H1 (cell line): Measurements from ENCODE around the gene PTK6. TPM values are rescaled to one million over a fixed set of nuclear protein-coding genes. Genes with fewer than 3 reads are reported as not detected.

Source experiments
- CTCF ChIA-PET: fragments of 300-600 bp; sonication (Branson Sonifier 250); formaldehyde crosslinking; loops from one replicate; lab custom pipeline; 2021; ENCODE audit not compliant: partially characterized antibody; lab: Charles Lee
- POLR2A ChIA-PET: fragments of 300-600 bp; sonication (Branson Sonifier 250); formaldehyde crosslinking; loops from one replicate; lab custom pipeline; 2021; ENCODE audit warnings: inconsistent platforms; ENCODE audit not compliant: partially characterized antibody; lab: Charles Lee
- DNase-seq, 2 experiments: peaks; one replicate each; pipeline versions ENCODE4 v3.0.0 to v3.0.0-alpha.2; 2010 to 2022; ENCODE audit warnings: low spot score in 2 of 2, low read depth in 1 of 2, mixed read lengths in 1 of 2
- FAIRE-seq: peaks from 2 replicates; lab custom pipeline; 2011; peaks lifted over from hg19 to GRCh38; lab: Jason Lieb, UNC
- H2AFZ ChIP-seq: 2 replicates; pipeline ENCODE4 v1.8.1; 2012; ENCODE audit warnings: low read length, inconsistent platforms
- H2AK5ac ChIP-seq: 2 replicates; pipeline ENCODE4 v1.6.1; 2013; ENCODE audit warnings: low read depth, low read length
- H2BK120ac ChIP-seq: replicated peaks from 2 replicates; pipeline ENCODE3; 2013; ENCODE audit warnings: low read depth, low read length, inconsistent platforms
- H2BK12ac ChIP-seq: 2 replicates; pipeline ENCODE4 v1.6.1; 2013; ENCODE audit warnings: low read depth, low read length
- H2BK15ac ChIP-seq: 2 replicates; pipeline ENCODE4 v1.6.1; 2013; ENCODE audit warnings: low read length
- H2BK20ac ChIP-seq: 2 replicates; pipeline ENCODE4 v1.6.1; 2013; ENCODE audit warnings: low read length
- H2BK5ac ChIP-seq: 2 replicates; pipeline ENCODE4 v1.6.1; 2013; ENCODE audit warnings: low read depth, low read length
- H3K14ac ChIP-seq: 2 replicates; pipeline ENCODE4 v1.6.1; 2013; ENCODE audit warnings: inconsistent platforms; ENCODE audit not compliant: insufficient read length
- H3K18ac ChIP-seq: 2 replicates; pipeline ENCODE4 v1.6.1; 2013; ENCODE audit warnings: low read length; ENCODE audit errors: extremely low read depth
- H3K23ac ChIP-seq: 2 replicates; pipeline ENCODE4 v1.6.1; 2013; ENCODE audit warnings: inconsistent platforms; ENCODE audit not compliant: insufficient read length
- H3K23me2 ChIP-seq: 2 replicates; pipeline ENCODE4 v1.6.1; 2013; ENCODE audit warnings: low read depth, low read length
- H3K27ac ChIP-seq: 2 replicates; pipeline ENCODE4 v1.6.1; 2011; ENCODE audit warnings: low read depth, low read length, inconsistent platforms
- H3K27me3 ChIP-seq, 4 experiments: replicated peaks in 1 of 4; 1 replicate in 1 of 4; 2 replicates in 3 of 4; pipeline versions ENCODE4 v1.6.1 to v1.8.1; 2011 to 2013; ENCODE audit warnings: low read length in 3 of 4, mild to moderate bottlenecking in 3 of 4, inconsistent platforms in 2 of 4, mixed read lengths in 2 of 4, moderate library complexity in 1 of 4; ENCODE audit not compliant: control insufficient read depth in 3 of 4, insufficient read depth in 3 of 4; ENCODE audit errors: extremely low read depth in 1 of 4
- H3K36me3 ChIP-seq, 4 experiments: 2 replicates each; pipeline versions ENCODE4 v1.6.1 to v1.8.1; 2011 to 2013; ENCODE audit warnings: mild to moderate bottlenecking in 4 of 4, low read length in 3 of 4, moderate library complexity in 2 of 4, control low read depth in 1 of 4, inconsistent platforms in 1 of 4; ENCODE audit not compliant: insufficient read depth in 4 of 4, control insufficient read depth in 2 of 4
- H3K4ac ChIP-seq: replicated peaks from 2 replicates; pipeline ENCODE3; 2013; ENCODE audit warnings: low read length, low read depth, mixed read lengths, inconsistent platforms; ENCODE audit not compliant: insufficient read length
- H3K4me1 ChIP-seq, 4 experiments: replicated peaks in 1 of 4; 1 replicate in 1 of 4; 2 replicates in 3 of 4; pipeline versions ENCODE4 v1.6.1 to v1.8.1; 2011 to 2013; ENCODE audit warnings: low read length in 3 of 4, inconsistent platforms in 2 of 4, mixed read lengths in 1 of 4; ENCODE audit not compliant: insufficient read depth in 4 of 4, control insufficient read depth in 3 of 4
- H3K4me2 ChIP-seq, 2 experiments: 2 replicates each; pipeline versions ENCODE4 v1.6.1 to v1.8.1; 2011 to 2013; ENCODE audit warnings: low read depth in 2 of 2, low read length in 2 of 2, control low read depth in 1 of 2, inconsistent platforms in 1 of 2, mild to moderate bottlenecking in 1 of 2; ENCODE audit not compliant: insufficient read depth in 1 of 2
- H3K4me3 ChIP-seq, 4 experiments: fragments of 200-600, 300-600 bp in 1 of 4; sonication (generic), shearing (Covaris generic), sonication (Bioruptor Twin) in 1 of 4; 2 replicates each; pipeline versions ENCODE4 v1.5.1 to v1.8.1; 2011 to 2016; ENCODE audit warnings: low read length in 4 of 4, low read depth in 3 of 4, control low read depth in 2 of 4, inconsistent platforms in 2 of 4, mild to moderate bottlenecking in 2 of 4, mixed read lengths in 1 of 4, moderate library complexity in 1 of 4; ENCODE audit not compliant: insufficient read depth in 2 of 4; ENCODE audit errors: extremely low read depth in 1 of 4
- H3K56ac ChIP-seq: replicated peaks from 2 replicates; pipeline ENCODE3; 2013; ENCODE audit warnings: low read depth, mild to moderate bottlenecking, mixed read lengths, low read length, inconsistent platforms; ENCODE audit not compliant: insufficient read length
- H3K79me1 ChIP-seq: 2 replicates; pipeline ENCODE4 v1.6.1; 2013; ENCODE audit warnings: low read depth, low read length, control low read depth
- H3K79me2 ChIP-seq, 2 experiments: 2 replicates each; pipeline versions ENCODE4 v1.6.1 to v1.8.1; 2012 to 2013; ENCODE audit warnings: low read length in 2 of 2, mild to moderate bottlenecking in 2 of 2, inconsistent platforms in 1 of 2; ENCODE audit not compliant: insufficient read depth in 2 of 2, control insufficient read depth in 1 of 2
- H3K9ac ChIP-seq, 4 experiments: replicated peaks in 1 of 4; 1 replicate in 1 of 4; 2 replicates in 3 of 4; pipeline versions ENCODE4 v1.6.1 to v1.8.1; 2011 to 2013; ENCODE audit warnings: low read depth in 3 of 4, low read length in 3 of 4, control low read depth in 2 of 4, mild to moderate bottlenecking in 2 of 4, moderate library complexity in 2 of 4, inconsistent platforms in 1 of 4; ENCODE audit errors: extremely low read depth in 1 of 4
- H3K9me3 ChIP-seq, 2 experiments: 2 replicates each; pipeline versions ENCODE4 v1.6.1 to v1.8.1; 2012 to 2013; ENCODE audit warnings: mild to moderate bottlenecking in 2 of 2, moderate library complexity in 2 of 2, control low read depth in 1 of 2, inconsistent platforms in 1 of 2, low read depth in 1 of 2, low read length in 1 of 2, mixed read lengths in 1 of 2; ENCODE audit not compliant: insufficient read depth in 2 of 2
- H4K20me1 ChIP-seq, 2 experiments: replicated peaks in 1 of 2; 2 replicates each; pipeline versions ENCODE3 to v1.8.1; 2011 to 2013; ENCODE audit warnings: inconsistent platforms in 2 of 2, low read length in 2 of 2, mild to moderate bottlenecking in 1 of 2; ENCODE audit not compliant: insufficient read depth in 2 of 2, control insufficient read depth in 1 of 2
- H4K5ac ChIP-seq: 2 replicates; pipeline ENCODE4 v1.6.1; 2013; ENCODE audit warnings: low read length, low read depth, mixed read lengths, inconsistent platforms; ENCODE audit not compliant: insufficient read length
- H4K8ac ChIP-seq: 2 replicates; pipeline ENCODE4 v1.8.0; 2013; ENCODE audit warnings: mild to moderate bottlenecking, moderate library complexity, low read length, inconsistent platforms; ENCODE audit not compliant: insufficient read depth; ENCODE audit errors: extremely low read depth
- H4K91ac ChIP-seq: replicated peaks from 2 replicates; pipeline ENCODE3; 2013; ENCODE audit warnings: low read length, mixed read lengths, inconsistent platforms; ENCODE audit not compliant: insufficient read length
- CEBPB ChIP-seq: IDR thresholded peaks from 2 replicates; pipeline ENCODE4 v1.6.1; 2012; ENCODE audit warnings: low read depth, low read length
- EGR1 ChIP-seq: IDR thresholded peaks from 2 replicates; pipeline ENCODE4 v1.6.1; 2011; ENCODE audit warnings: low read depth, low read length, borderline replicate concordance
- RAD21 ChIP-seq, 2 experiments: IDR thresholded peaks in 1 of 2; conservative IDR thresholded peaks in 1 of 2; 2 replicates each; pipeline ENCODE4 v1.6.1; 2011; ENCODE audit warnings: low read depth in 2 of 2, low read length in 2 of 2, improper control_type of control experiment in 1 of 2, inconsistent platforms in 1 of 2, mild to moderate bottlenecking in 1 of 2, moderate library complexity in 1 of 2
- SUZ12 ChIP-seq: fragments of 200-600 bp; sonication (generic); IDR thresholded peaks from 2 replicates; pipeline ENCODE4 v1.6.1; 2012; ENCODE audit warnings: mild to moderate bottlenecking, inconsistent platforms, low read length, moderate library complexity, mixed read lengths
- TAF7 ChIP-seq: optimal IDR thresholded peaks from 2 replicates; pipeline ENCODE3; 2011; ENCODE audit warnings: low read depth, mild to moderate bottlenecking, inconsistent platforms, low read length, moderate library complexity, borderline replicate concordance
- TCF12 ChIP-seq: IDR thresholded peaks from 2 replicates; pipeline ENCODE4 v1.6.1; 2011; ENCODE audit warnings: low read depth, mild to moderate bottlenecking, low read length
- ZNF274 ChIP-seq: IDR thresholded peaks from 2 replicates; pipeline ENCODE4 v1.7.0; 2012; ENCODE audit warnings: low read length, borderline replicate concordance; ENCODE audit errors: extremely low read depth
- whole genome bisulfite sequencing, 2 experiments: shearing (Covaris generic) in 1 of 2; methylation state at CpG; one replicate each; pipeline versions ENCODE4 v1.1.6 to v1.1.7; 2013 to 2015; ENCODE audit warnings: low lambda C conversion rate in 2 of 2, mixed read lengths in 2 of 2, inconsistent platforms in 1 of 2, low coverage in 1 of 2, missing lambda C conversion rate in 1 of 2; ENCODE audit not compliant: insufficient replicate concordance in 2 of 2, insufficient coverage in 1 of 2, insufficient read length in 1 of 2; ENCODE audit errors: extremely low coverage in 1 of 2, missing lambda C conversion rate in 1 of 2; 5-methylcytosine and 5-hydroxymethylcytosine counted together
- polyA plus RNA-seq, 7 experiments: library from polyadenylated mRNA; depleted of rRNA in 3 of 7; stranded (reverse) in 5 of 7; unstranded in 2 of 7; fragments of >200 nt in 5 of 7; fragments of 200-250 nt in 2 of 7; gene quantifications; 1 replicate in 5 of 7; 2 replicates in 1 of 7; 4 replicates in 1 of 7; pipeline versions ENCODE4 v1.2.1 to v1.2.3, GENCODE V29; 2011 to 2013; ENCODE audit warnings: missing spikeins in 2 of 7, mixed read lengths in 2 of 7
- total RNA-seq: library from RNA; stranded (reverse); fragmentation: NEBNext Ultra II Directional; extraction: Animal tissue kit (Norgen Biotek cat#: 25700); gene quantifications from 2 replicates; pipeline ENCODE4 v1.2.1, GENCODE V29; 2021

PTK6 gene
- total and polyA plus RNA-seq, 2 of the 8 experiments (the other 6 are each of a cell fraction or from before 2014, with no cell fraction given) = 0.12 to 0.19 TPM

DNA sequence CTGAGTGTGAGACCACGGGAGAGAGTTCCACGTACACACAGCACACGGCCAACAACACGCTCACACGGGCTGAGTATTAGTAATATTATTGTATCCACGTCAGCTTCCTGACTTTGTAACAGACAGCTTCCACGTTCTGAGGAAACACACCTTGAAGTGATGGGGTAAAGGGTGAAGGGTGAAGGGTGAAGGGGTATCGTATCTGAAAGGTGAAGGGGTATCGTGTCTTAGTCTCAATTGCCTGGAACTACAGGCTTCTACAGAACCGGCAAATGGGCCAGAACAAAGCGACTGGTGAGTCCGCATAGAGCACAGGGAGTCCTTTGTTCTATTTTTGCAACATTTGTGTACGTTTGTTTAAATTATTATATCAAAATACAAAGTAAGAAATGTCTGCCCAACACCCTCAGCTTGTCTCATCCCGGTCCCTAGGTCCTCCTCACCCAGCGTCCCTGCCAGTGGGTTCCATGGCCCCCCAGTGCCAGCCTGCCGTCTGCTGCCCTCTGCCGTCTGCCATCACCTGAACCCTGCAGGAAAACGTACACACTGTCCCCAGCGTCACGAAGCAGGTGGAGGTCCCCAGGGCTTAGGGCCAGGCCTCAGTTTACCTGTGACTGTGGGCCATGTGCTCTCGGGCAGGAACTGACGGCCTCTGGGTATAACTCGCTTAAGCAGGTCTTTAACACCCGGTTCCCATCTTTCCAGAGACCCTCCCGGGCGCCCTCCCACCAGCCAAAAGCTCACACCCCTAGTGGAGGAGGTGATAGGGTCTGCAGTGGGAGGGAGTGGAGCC is 41.2 kb upstream of the PTK6 start:
- no peak overlapping the region for H4K91ac ChIP-seq
- no peak overlapping the region for H2BK120ac ChIP-seq
- 86% methylated on average over 26 of the region's 26 CpGs; no CpG with 5 or more reads in 1 of the 2 experiments for WGBS, 2 experiments
- H2AK5ac ChIP-seq = no peak overlapping the region
- H3K4me3 ChIP-seq = no peak overlapping the region
- H3K79me1 ChIP-seq = no peaks in the 10 kb centered on the region
- DNase-seq = no peak
- no peak overlapping the region for H3K14ac ChIP-seq
- H3K79me2 ChIP-seq = no peaks in the 10 kb centered on the region
- no peak overlapping the region for H2BK5ac ChIP-seq
- H3K23ac ChIP-seq = no peak overlapping the region
- H3K4ac ChIP-seq = no peak overlapping the region
- H3K27me3 ChIP-seq = no peaks in the 10 kb centered on the region; a peak in 1 of 7 replicates
- no peaks in the 10 kb centered on the region for H3K9me3 ChIP-seq
- no peak overlapping the region for H3K4me2 ChIP-seq
- H3K27ac ChIP-seq = no peak overlapping the region
- H2BK15ac ChIP-seq = no peak overlapping the region
- no peak overlapping the region for H3K56ac ChIP-seq
- no peak overlapping the region for H2AFZ ChIP-seq
- no peaks in the 10 kb centered on the region for H3K36me3 ChIP-seq
- H4K8ac ChIP-seq = no peak overlapping the region
- FAIRE-seq = no peak
- 0 out of 4 replicates have a peak, but pooled peaks of 1 of the 2 experiments have one; percentile 14 for TF ChIP-seq RAD21 (IDR thresholded peaks at IDR 0.05 in 1 of 2, conservative IDR thresholded peaks at IDR 0.05 in 1 of 2; ENCODE audit: low read depth in 2 of 2, low read length in 2 of 2)
- no peak for TF ChIP-seq TAF7
- TF ChIP-seq TCF12 = no peak
- no peak for TF ChIP-seq ZNF274
- no peak for TF ChIP-seq EGR1
- no peak for TF ChIP-seq SUZ12
- no peak for TF ChIP-seq CEBPB
- H3K23me2 ChIP-seq = no peaks in the 10 kb centered on the region; the same call in 1 of the 2 replicates
- no peak overlapping the region for H2BK12ac ChIP-seq
- H2BK20ac ChIP-seq = no peak overlapping the region
- CTCF ChIA-PET = interaction anchor here (0.9 to 1.1 kb wide), 5 partner anchors 28 to 128 kb away, joined by 3 to 4 read pairs (median 3); no protein-coding TSS in a partner anchor
- no peak overlapping the region for H3K9ac ChIP-seq
- H4K20me1 ChIP-seq = no peaks in the 10 kb centered on the region
- no peak overlapping the region for H4K5ac ChIP-seq
- no peak overlapping the region for H3K18ac ChIP-seq
- H3K4me1 ChIP-seq = peaks cover 0 to 6% (median 3%) of the 10 kb centered on the region in 4 experiments; a peak in 6 of 7 replicates
- POLR2A ChIA-PET = interaction anchor here (0.6 to 1.4 kb wide), 4 partner anchors 13 to 120 kb away, joined by 3 to 4 read pairs (median 3); no protein-coding TSS in a partner anchor
